ENCODE data around the gene SAMD13.

Gene SAMD13

DNA sequence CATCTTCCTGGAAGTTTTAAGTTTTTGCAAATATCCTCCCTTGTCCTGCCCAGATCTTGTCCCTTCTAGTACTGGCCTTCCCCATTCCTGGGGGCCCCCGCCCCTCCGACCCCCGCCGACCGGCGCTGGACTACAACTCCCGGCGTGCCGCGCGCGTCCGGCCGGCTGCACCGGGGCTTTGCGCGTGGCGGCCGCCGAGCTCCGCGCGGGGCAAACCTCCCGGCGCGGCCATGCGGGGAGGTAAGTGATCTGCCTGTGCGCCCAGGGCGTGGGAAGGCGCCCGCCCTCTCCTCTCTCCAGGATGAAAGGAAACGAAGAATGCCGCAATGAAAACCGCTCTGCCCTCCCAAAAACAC, 3.2 kb upstream of the SAMD13 start:
- H3K4me1 Mint-ChIP-seq (ENCODE audit: low read depth): peaks cover 31% of the 10 kb centered on the region
- peaks cover 6% of the 10 kb centered on the region for H3K27me3 Mint-ChIP-seq (ENCODE audit: low read depth)
- no peaks in the 10 kb centered on the region for H3K36me3 Mint-ChIP-seq (ENCODE audit: low read depth)
- peak overlapping the region; percentile 90 for H3K4me3 Mint-ChIP-seq
- H3K9me3 Mint-ChIP-seq: peaks cover 3% of the 10 kb centered on the region
- H3K27ac Mint-ChIP-seq: peak overlapping the region; percentile 53

DNA sequence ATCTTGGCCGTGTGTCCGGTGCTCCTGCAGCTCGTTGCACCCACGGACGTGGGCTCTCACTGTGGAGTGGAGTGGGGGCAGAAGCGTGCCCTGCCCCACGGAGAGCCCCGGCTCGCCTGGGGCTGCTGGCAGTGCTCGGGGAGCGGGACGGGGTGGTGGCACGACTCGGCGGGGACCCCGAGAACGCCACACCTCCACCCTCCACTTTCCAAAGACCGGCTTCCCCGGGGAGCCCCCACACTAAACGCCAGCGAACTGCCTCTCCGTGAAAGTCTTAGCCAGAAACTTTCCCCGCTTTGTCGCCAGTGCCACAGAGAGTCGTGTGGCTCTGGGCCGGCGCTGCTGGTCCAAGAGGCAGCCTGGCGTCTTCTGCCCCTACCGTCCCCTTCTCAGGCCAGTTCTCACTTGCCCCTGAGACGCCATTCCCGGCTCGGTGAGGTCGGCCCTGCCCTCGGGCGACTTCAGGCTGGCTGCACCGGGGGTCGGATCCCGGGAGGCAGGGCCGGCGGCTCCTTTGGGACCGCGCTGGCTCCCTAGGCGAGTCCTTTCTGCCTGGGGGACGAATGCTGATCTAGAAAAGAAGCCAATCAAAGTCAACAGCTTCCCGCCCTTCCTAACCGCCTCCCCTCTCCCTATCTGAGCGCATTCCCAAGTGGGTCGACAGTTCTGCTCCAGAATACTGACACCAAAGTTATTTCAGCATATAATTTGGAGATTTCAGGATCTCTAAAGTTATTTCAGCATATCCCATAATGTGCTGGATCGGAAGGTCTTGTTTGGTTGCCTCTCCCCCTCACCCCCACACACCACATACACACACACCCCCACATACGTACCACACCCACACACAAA, 2.6 kb upstream of the SAMD13 start:
- Mint-ChIP-seq H3K27me3 (ENCODE audit: low read depth) (peaks cover 6% of the 10 kb centered on the region), H3K36me3 (ENCODE audit: low read depth) (no peaks in the 10 kb centered on the region), H3K4me1 (ENCODE audit: low read depth) (peaks cover 34% of the 10 kb centered on the region), H3K4me3 (peak overlapping the region; percentile 90), H3K27ac (peak overlapping the region; percentile 69), H3K9me3 (peaks cover 3% of the 10 kb centered on the region)

DNA sequence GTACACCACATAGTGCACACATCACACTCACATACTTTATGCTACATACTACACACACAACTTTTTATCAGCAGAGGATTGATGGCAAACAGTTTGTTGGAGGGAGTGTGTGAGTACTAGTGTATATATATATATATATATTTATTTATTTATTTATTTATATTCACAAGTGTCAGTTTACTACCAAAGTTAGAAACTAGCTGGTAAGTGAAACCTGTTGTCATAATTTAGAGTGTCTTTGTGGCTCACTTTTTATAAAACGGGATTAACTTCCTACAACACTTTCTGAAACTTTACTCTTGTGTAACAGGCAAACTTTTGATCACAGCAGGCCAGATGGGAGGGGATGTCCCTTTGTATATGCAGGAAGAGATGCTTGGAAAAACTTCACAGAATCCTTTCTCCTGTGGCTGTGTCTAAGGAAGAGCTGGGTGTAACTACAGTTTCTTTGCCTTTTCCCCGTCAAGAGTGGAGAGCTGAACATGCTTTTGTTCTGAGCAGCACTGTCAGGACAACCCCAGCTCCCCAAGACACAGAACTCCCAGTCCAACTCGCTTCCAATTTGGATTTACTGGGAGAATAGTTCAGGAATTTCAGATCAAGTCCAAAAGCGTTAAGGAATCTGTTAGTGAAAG, 1.9 kb upstream of the SAMD13 start:
- no peak overlapping the region for H3K27ac Mint-ChIP-seq
- H3K4me3 Mint-ChIP-seq: peak overlapping the region; percentile 90

DNA sequence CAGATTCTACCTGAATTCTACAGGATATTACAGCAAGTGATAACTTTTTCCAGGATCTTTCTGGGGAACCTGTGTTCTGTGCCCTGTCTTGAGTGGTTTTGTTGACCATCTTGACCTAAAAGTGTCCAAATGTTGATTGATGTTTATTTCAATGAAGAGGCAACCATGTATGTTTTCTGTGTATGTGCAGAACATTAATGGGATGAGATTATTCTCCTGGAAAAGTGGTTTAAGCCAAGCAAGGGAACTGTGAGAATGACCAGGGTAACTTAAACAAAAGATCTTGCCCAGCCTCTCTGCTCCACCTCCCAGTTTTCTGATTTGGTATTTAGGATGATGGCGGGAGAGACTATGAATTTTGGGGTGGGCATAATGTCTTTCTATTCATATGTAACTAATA, 1.0 kb upstream of the SAMD13 start:
- H3K4me3 Mint-ChIP-seq: no peak overlapping the region
- peaks cover 3% of the 10 kb centered on the region for H3K9me3 Mint-ChIP-seq
- H3K27me3 Mint-ChIP-seq (ENCODE audit: low read depth): peaks cover 6% of the 10 kb centered on the region
- no peak overlapping the region for H3K27ac Mint-ChIP-seq
- H3K36me3 Mint-ChIP-seq (ENCODE audit: low read depth): no peaks in the 10 kb centered on the region
- peaks cover 34% of the 10 kb centered on the region for H3K4me1 Mint-ChIP-seq (ENCODE audit: low read depth)

More for the DNA sequence above, 1.9 kb upstream of the SAMD13 start:
- Mint-ChIP-seq H3K4me1 (ENCODE audit: low read depth) (peaks cover 34% of the 10 kb centered on the region), H3K27me3 (ENCODE audit: low read depth) (peaks cover 6% of the 10 kb centered on the region), H3K36me3 (ENCODE audit: low read depth) (no peaks in the 10 kb centered on the region), H3K9me3 (peaks cover 3% of the 10 kb centered on the region)

DNA sequence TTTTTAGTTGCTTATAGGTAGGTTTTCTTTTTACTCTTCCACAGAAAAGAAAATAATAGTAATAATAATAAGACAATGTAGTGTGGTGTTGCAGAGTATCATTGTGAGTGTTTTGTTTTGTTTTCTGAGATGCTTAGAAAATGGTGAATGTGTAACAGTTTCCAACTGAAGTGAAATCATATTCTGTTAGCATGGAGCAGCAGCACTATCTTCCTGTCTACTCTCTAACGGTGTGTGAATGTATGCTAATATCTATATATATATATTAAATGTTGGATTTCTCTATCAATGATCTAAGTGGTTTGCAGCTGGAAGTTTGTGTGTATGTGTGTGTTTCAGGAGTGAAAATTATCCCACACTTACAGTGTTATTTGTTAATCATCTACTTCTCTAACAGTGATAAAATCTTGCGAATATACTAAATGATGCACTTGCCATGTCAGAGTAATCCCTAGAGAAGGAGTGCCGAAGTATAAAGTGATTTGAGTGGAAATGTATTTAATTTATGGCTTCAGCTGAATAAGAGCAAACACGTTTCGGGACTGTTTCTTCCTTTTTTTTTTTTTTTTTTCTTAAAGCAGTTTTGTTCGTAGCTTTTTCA, 377 bp downstream of the SAMD13 start:
- H3K27ac Mint-ChIP-seq: no peak overlapping the region
- H3K27me3 Mint-ChIP-seq (ENCODE audit: low read depth): peaks cover 6% of the 10 kb centered on the region
- peaks cover 2% of the 10 kb centered on the region for H3K9me3 Mint-ChIP-seq
- H3K4me1 Mint-ChIP-seq (ENCODE audit: low read depth): peaks cover 34% of the 10 kb centered on the region
- H3K4me3 Mint-ChIP-seq: peak overlapping the region; percentile 73
- H3K36me3 Mint-ChIP-seq (ENCODE audit: low read depth): peaks cover 1% of the 10 kb centered on the region

DNA sequence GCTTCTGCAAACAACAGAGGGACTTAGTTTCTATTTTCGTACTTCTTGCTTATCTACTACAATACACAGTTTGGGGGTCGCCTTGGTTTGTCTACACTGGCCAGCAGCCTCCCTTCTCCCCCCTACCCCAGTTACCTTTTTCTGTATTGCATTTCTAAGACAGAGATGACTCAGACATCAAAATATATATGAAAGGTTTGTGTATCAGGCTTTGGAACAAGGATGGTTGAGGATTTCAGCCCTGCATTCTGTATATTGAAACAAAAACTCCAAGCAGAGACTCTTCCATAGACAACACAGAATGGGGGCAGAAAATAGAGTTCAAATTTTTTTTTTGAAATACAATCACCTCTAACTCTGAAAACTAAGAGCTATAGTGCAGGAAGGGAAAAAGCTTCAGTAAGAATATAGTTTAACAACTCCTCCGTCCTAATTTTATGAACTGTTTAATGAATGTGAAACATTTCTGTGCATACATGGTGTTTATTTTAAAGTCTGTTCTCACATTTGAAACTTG, 1.9 kb downstream of the SAMD13 start:
- Mint-ChIP-seq H3K27me3 (ENCODE audit: low read depth) (peaks cover 6% of the 10 kb centered on the region), H3K36me3 (ENCODE audit: low read depth) (peaks cover 2% of the 10 kb centered on the region), H3K9me3 (peaks cover 10% of the 10 kb centered on the region), H3K4me3 (peak overlapping the region; percentile 73), H3K4me1 (ENCODE audit: low read depth) (peaks cover 29% of the 10 kb centered on the region), H3K27ac (no peak overlapping the region)

DNA sequence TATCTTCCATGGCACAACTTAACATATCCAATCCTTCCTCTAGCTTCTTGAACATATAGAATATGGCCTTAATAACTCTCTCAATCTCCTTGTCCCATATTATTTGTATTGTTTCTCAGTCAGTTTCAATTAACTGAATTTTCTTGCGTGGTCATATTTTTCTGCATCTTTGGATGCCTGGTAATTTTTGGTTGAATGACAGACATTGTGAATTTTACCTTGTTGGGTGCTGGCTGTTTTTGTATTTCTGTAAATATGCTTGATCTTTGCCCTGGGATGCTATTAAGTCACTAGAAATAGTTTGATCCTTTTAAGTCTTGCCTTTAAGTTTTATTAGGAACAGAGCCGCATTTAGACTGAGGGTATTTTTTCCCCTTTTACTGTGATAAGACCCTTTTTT, 5.9 kb downstream of the SAMD13 start:
- Mint-ChIP-seq H3K27me3 (ENCODE audit: low read depth) (peaks cover 6% of the 10 kb centered on the region), H3K27ac (no peak overlapping the region), H3K4me1 (ENCODE audit: low read depth) (peaks cover 11% of the 10 kb centered on the region), H3K36me3 (ENCODE audit: low read depth) (peaks cover 2% of the 10 kb centered on the region), H3K9me3 (peaks cover 10% of the 10 kb centered on the region), H3K4me3 (no peak overlapping the region)

DNA sequence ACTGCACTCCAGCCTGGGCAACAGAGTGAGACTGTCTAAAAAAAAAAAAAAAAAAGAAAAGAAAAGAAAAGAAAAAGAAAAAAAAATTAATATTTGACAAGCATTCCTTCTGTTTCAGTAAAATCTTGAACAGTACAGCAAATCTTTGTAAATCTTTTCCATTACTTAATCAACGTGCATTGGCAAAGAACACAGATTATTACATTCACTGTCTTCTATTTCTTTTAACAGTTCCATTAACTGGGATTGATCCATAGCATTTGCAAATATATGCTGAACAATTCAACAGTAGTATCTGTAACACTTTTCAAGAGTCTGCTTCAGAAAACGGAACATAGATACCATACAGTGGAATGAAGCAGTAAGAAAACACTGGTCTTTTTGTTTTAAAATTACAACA, 9.8 kb downstream of the SAMD13 start:
- peaks cover 2% of the 10 kb centered on the region for H3K36me3 Mint-ChIP-seq (ENCODE audit: low read depth)
- no peaks in the 10 kb centered on the region for H3K4me1 Mint-ChIP-seq (ENCODE audit: low read depth)
- H3K4me3 Mint-ChIP-seq: no peak overlapping the region
- peaks cover 10% of the 10 kb centered on the region for H3K9me3 Mint-ChIP-seq
- no peak overlapping the region for H3K27ac Mint-ChIP-seq
- H3K27me3 Mint-ChIP-seq (ENCODE audit: low read depth): peaks cover 14% of the 10 kb centered on the region

DNA sequence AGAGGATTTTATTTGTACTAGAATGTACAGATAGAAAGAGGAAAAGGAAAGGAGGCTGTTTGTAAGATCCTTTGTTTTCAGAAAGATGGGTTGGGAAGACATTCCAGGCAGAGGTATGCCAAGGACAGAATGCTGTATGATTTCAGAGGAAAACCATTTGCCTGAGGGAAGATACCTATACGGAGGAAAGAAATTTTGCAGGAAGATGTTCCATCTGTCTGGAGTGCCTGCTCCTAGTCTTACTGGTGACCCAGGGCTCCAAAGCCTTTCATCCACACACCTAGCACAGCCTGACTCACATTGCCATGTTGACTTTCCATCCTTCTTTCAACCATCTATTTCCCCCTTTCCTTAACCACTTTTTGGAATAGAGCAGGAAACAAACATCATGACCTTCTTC, 18.2 kb downstream of the SAMD13 start:
- H3K4me1 Mint-ChIP-seq (ENCODE audit: low read depth): peaks cover 5% of the 10 kb centered on the region
- H3K27me3 Mint-ChIP-seq (ENCODE audit: low read depth): peaks cover 12% of the 10 kb centered on the region
- H3K27ac Mint-ChIP-seq: no peak overlapping the region
- peaks cover 6% of the 10 kb centered on the region for H3K9me3 Mint-ChIP-seq
- no peak overlapping the region for H3K4me3 Mint-ChIP-seq
- H3K36me3 Mint-ChIP-seq (ENCODE audit: low read depth): no peaks in the 10 kb centered on the region

DNA sequence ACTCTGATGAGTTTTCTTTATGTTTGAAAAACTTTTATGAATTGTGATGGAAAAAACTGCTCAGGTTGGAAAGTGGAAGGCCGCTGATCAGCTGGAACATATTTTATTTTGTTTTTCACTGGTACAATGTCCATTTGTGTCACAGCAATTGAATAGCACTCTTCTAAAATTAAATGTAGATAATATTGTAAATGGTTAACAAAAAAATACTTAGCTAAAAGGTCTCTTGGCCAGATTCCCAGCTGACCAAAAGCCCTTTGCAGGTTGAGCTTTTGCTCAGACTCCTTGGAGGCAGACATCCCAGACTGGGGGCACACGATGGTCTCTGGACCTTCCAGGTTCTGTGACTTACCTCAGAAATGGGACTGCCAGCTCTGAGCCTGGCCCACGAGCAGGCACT, 26.3 kb downstream of the SAMD13 start:
- Mint-ChIP-seq H3K27ac (no peak overlapping the region), H3K9me3 (no peaks in the 10 kb centered on the region), H3K4me3 (no peak overlapping the region), H3K27me3 (ENCODE audit: low read depth) (no peaks in the 10 kb centered on the region), H3K36me3 (ENCODE audit: low read depth) (no peaks in the 10 kb centered on the region), H3K4me1 (ENCODE audit: low read depth) (no peaks in the 10 kb centered on the region)

DNA sequence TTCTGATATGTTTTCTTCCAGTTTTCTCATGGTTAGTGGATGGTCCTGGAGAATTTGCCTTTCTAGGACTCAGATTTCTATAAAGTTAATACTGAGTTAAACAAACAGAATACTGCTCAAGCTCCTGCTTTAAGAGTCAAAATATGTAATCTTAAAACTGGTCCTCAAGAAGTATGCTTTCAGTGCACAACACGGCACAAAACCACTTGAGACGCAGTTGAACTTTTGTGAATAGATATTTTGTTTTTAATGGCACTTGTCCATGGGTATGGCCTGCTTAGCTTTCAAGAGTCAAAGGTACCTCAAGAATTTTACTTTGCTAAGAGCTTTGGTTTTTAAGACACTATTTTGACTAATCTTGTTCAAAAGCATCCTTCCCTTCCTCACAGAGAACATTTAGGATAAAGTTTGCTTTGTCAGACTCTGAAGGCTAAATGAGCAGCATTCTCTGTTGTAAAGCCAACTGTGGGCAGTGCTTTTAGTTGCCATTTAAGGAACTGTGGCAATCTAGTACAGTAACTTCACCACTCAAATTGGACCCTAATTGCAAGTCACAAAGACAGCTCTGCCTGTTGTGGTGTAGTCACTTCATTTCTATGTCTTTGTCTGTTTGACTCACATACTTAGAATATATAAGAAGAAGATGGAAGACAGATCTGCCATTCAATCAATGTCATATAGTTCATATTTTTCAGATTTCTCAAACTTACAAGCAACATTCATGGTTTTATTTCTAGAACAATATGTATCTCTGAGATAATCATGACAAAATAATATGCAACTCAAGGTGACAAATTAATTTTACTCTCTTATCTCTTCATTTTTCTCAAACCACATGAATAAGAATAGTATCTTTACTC, 28.8 kb downstream of the SAMD13 start:
- Mint-ChIP-seq H3K36me3 (ENCODE audit: low read depth) (no peaks in the 10 kb centered on the region), H3K27me3 (ENCODE audit: low read depth) (peaks cover 7% of the 10 kb centered on the region), H3K9me3 (peaks cover 7% of the 10 kb centered on the region), H3K4me3 (no peak overlapping the region), H3K27ac (no peak overlapping the region), H3K4me1 (ENCODE audit: low read depth) (no peaks in the 10 kb centered on the region)

DNA sequence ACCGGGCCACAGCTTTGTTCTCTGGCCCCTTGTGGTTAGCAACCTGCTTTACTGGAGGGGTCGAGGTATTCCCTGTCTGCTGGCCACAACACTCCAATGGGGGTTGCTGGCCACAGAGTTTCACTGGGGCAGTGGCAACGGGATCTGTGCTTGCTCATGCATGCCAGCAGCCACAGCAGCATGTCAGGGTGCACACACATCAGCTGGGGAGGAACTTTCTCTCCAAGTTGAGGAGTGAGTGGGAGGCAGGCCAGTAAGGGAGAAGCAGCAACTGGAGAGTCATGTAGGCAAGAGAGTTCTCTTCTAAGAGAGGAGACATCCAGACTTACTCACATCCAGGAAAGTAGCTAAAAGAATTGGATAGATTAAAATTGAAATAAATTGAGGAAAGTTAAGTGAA, 38.0 kb downstream of the SAMD13 start:
- no peaks in the 10 kb centered on the region for H3K4me1 Mint-ChIP-seq (ENCODE audit: low read depth)
- H3K27ac Mint-ChIP-seq: no peak overlapping the region
- H3K36me3 Mint-ChIP-seq (ENCODE audit: low read depth): no peaks in the 10 kb centered on the region
- peaks cover 2% of the 10 kb centered on the region for H3K27me3 Mint-ChIP-seq (ENCODE audit: low read depth)
- peaks cover 16% of the 10 kb centered on the region for H3K9me3 Mint-ChIP-seq
- no peak overlapping the region for H3K4me3 Mint-ChIP-seq

DNA sequence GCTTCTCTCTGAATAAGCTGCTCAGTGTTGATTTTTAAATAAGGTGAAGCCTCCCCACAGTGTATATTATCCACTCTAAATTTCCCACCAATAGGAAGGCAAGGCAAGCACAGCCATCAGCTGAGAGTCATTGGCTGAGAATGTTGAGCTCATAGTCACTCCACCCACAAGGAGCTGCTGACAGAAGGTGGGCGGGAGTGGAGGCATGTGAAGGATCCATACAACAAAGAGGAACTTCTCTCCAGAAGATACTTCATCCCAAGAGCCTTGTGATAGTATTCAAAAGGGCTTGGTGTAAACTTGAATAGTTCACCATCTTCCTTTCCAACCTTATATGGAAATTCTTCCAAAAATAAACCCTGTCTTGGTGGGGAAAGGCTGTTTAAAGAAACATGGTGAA, 42.8 kb downstream of the SAMD13 start:
- H3K4me1 Mint-ChIP-seq (ENCODE audit: low read depth): no peaks in the 10 kb centered on the region
- no peaks in the 10 kb centered on the region for H3K27me3 Mint-ChIP-seq (ENCODE audit: low read depth)
- H3K36me3 Mint-ChIP-seq (ENCODE audit: low read depth): no peaks in the 10 kb centered on the region
- H3K9me3 Mint-ChIP-seq: no peaks in the 10 kb centered on the region
- no peak overlapping the region for H3K4me3 Mint-ChIP-seq
- H3K27ac Mint-ChIP-seq: no peak overlapping the region

DNA sequence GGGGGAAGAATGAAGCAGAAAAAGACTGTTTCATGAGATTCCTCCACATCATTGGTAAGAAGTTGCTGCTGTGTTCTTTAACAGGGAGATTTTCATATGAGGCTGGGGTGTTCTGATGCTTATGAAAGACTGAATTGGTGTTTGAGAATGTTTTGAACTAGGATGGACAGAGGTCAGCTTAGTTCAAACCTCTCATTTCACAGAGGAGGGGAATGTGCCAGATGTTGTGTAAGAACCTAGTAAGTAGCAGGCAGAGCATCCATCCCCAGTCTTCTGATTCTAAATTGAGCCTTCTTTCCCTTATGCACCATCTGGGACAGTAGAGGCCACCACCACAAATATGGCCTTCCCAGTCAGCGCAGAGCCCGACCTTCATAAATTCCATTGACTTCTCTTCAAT, 43.7 kb downstream of the SAMD13 start:
- no peaks in the 10 kb centered on the region for H3K27me3 Mint-ChIP-seq (ENCODE audit: low read depth)
- no peaks in the 10 kb centered on the region for H3K9me3 Mint-ChIP-seq
- no peaks in the 10 kb centered on the region for H3K36me3 Mint-ChIP-seq (ENCODE audit: low read depth)
- no peak overlapping the region for H3K4me3 Mint-ChIP-seq
- no peak overlapping the region for H3K27ac Mint-ChIP-seq
- H3K4me1 Mint-ChIP-seq (ENCODE audit: low read depth): no peaks in the 10 kb centered on the region
